ENCODE measurements around the gene CDC42SE2.
"Not testable (repeated sequence)": the region's sequence is repeated elsewhere in the genome, so short reads cannot be mapped to it uniquely, and the experiment has no call there.

Gene CDC42SE2

DNA sequence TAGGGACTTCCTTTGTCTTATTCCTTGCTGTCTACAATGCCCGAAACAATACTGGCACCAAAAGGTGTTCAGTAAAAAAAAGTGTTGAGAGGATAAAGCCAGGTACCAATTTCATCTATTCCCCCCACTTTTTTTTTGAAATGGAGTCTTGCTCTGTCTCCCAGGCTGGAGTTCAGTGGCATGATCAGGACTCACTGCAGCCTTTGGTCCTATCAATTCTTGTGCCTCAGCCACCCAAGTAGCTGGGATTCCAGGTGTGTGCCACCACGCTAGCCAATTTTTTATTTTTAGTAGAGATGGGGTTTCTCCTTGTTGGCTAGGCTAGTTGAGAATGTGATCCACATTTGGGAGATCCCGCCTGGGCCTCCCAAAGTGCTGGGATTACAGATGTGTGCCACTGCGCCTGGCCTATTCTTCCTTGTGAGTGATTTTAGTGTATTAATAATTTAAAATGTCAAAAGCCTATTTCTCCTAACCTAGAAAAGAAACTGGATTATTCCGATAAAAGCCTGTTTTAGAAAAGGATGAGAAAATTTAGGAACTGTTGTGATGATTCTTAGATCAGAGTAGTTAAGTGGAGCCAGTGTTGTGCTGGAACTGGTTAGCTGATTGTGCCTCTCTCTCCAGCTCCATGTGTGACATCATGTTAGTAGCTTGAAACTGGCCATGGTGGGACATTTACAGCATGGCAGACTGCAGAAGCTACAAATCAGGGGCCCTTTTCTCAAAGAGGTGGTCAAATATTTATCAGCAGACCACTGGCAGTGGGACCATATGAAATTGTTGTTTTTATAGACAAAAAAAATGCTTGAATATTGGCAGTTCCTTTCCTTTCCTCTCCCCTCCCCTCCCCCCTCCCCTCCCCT, 14.3 kb downstream of the CDC42SE2 start:
- no peak for DNase-seq (ENCODE audit: low read depth)

GRCh38 chr5:131278741-131279124, 14.9 kb downstream of the CDC42SE2 start:
- DNase-seq (ENCODE audit: low read depth), result not testable (repeated sequence)

DNA sequence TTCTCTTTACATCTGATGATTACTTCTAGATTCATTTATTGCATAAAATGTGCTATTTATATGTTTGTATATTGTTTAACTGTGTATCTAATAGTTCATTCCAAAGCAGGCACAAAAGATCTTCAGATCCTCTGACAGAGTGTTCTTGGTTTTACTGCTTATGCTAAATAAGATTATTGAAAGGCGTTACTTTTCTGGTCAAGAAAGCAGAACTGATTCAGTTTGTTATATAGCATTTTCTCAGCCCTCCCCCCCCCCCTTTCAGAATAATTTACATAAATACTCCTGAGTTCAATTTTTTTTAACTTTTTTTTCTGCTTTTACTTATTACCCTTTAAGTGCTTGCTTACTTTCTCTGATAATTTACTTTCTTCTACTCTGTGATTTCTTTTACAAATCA, 15.4 kb downstream of the CDC42SE2 start:
- DNase-seq (ENCODE audit: low read depth), result no peak

DNA sequence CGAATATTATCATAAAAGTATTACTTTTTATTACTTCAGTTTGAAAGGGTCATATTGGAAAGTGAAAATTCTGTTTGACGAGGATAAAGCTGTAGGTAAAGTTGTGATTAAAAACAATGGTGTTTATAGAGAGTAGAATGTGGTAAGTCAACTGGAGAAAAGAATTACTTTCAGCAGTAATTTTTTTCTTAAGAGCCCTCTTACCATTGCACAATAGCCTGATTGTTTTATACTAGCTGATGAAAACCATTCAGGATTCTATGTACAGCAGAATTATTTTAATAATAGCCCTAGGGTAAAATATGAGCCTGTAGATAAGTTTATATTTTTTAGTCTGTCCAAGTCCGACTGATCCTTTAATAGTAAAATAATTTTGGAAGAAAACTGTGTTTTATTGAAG, 16.6 kb downstream of the CDC42SE2 start:
- no peak for DNase-seq (ENCODE audit: low read depth)

- no peak for DNase-seq (ENCODE audit: low read depth)
Measured at GRCh38 chr5:131281133-131281867, 17.4 kb downstream of the CDC42SE2 start.

DNA sequence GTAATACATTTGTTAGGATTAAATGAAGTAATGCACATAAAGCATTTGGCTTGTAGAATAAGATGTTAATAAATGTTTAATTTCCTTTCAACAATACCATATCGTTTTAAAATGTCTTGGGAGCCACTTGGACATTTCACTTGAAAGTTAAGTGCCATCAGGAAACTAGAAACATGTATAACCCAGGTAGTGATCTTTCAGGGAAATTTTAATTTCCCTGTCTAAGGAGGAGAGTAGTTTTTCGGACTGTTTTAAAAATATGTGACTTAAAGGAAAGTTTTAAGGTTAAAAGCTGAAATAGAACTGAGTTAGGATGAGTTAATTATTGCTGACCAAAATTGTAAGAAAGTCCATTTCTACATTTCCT, 18.0 kb downstream of the CDC42SE2 start:
- DNase-seq (ENCODE audit: low read depth), result no peak

DNA sequence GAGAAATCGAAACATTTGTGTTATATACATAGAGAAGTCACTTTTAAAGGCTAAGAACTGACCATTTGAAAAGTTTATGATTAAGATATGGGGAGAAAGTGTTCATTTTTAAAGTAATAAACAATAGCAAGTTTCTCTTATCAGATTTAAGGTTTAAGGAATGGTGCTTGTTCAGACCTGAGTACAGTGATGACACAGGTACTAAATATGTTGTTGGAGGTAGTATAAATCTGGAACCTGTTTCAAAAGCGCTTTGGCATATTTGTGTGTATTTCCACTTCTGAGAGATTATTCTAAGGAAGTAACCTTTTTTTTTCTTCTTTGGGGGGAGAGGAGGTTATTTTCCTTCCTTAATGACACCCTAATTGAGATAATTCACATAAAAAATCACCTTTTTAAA, 18.4 kb downstream of the CDC42SE2 start:
- DNase-seq (ENCODE audit: low read depth), result no peak

GRCh38 chr5:131285703-131286399, 22.0 kb downstream of the CDC42SE2 start:
- no peak for DNase-seq (ENCODE audit: low read depth)

GRCh38 chr5:131286400-131286715, 22.5 kb downstream of the CDC42SE2 start:
- DNase-seq (ENCODE audit: low read depth), result no peak

- DNase-seq (ENCODE audit: low read depth), result no peak
Measured at GRCh38 chr5:131288328-131288727, 24.5 kb downstream of the CDC42SE2 start.

DNA sequence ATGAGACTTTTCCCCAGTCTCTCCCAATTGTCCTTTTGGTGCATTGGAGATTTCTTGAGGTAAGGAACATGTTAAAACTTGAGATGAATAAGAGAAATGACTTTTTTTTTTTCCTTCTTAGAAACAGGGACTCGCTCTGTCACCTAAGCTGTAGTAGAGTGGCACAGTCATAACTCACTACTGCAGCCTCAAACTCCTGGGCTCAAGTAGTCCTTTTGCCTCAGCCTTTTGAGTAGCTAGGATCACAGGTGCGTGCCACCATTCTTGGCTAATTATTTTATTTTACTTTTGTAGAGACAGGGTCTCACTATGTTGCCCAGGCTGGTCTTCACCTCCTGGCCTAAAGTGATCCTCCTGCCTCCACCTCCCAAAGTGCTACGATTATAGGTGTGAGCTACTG, 25.9 kb downstream of the CDC42SE2 start:
- DNase-seq (ENCODE audit: low read depth), result no peak

GRCh38 chr5:131296213-131296672, 32.4 kb downstream of the CDC42SE2 start:
- no peak for DNase-seq (ENCODE audit: low read depth)

- DNase-seq (ENCODE audit: low read depth), result no peak
Measured at GRCh38 chr5:131297886-131298285, 34.0 kb downstream of the CDC42SE2 start.

DNA sequence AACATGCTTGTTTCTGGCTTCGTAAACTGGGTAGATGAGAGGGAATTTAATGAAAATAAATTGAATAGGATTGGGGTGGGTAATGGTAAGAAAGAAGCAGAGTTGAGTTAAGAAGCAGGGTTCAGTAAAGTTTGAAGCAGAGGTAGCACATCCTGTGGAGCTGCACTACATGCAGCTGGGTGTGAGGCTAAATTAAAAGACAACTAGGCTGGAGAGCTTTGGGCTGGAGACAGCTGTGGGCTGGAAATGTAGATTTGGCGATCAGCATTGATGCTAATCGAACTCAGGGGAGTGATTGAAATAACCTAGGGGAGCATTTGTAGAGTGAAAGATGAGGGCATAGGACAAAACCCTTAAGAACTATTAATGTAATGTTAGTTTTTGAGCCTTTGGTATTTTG, 35.6 kb downstream of the CDC42SE2 start:
- no peak for DNase-seq (ENCODE audit: low read depth)

GRCh38 chr5:131302506-131302905, 38.7 kb downstream of the CDC42SE2 start:
- no peak for DNase-seq (ENCODE audit: low read depth)

DNA sequence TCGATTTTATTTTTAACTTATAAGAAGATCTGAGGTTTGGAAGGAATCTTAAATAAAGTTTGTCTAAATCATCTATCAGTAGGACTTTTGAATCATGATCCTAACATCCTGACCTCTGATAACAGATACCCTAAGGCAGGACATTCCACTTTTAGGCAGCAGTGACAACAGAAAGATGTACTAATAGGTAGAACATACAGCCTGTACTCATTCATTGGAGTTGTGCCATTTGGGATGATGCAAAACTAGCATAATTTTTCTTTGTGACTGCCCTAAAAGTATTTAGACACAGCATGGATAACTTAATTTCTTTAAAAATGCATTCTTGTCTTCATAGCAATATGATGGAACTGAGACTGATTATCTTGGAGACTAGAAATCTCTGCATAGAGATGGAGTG, 39.7 kb downstream of the CDC42SE2 start:
- no peak for DNase-seq (ENCODE audit: low read depth)

DNA sequence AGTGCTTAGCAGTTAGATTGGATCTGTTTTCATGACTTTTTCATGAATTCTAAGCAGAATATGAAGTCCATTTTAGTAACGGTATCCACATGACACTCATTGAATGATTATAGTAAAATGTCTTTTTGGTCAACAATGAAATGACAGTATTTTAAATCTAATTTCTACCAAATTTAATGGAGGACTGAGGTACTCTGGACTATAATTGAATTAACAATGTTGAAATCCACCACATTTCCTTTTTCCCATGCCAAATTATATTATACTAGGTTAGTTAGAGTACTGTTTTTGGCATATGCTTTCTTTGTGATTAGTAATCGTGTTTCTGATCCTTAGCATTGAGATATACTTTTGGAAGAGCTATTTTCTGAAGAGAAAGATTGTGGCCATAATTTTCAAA, 40.6 kb downstream of the CDC42SE2 start:
- no peak for DNase-seq (ENCODE audit: low read depth)

- no peak for DNase-seq (ENCODE audit: low read depth)
Measured at GRCh38 chr5:131305138-131305689, 41.4 kb downstream of the CDC42SE2 start.

DNA sequence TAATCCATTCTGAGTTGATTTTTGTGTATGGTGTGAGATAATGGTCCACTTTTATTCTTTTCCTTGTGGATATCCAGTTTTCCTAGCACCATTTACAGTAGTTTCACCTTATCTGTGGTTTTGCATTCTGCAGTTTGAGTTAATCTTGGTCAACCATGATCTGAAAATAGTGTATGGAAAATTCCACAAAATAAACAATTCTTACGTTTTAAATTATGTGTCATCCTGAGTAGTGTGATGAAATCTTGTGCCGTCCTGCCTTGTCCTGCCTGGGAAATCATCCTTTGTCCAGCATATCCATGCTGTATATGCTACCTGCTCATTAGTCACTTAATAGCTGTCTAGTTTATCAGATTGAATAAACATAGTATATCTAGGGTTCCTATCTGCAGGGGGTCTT, 42.1 kb downstream of the CDC42SE2 start:
- no peak for DNase-seq (ENCODE audit: low read depth)

GRCh38 chr5:131312235-131312772, 48.5 kb downstream of the CDC42SE2 start:
- not testable (repeated sequence) for DNase-seq (ENCODE audit: low read depth)

- DNase-seq (ENCODE audit: low read depth), result no peak
Measured at GRCh38 chr5:131316026-131316425, 52.2 kb downstream of the CDC42SE2 start.

DNA sequence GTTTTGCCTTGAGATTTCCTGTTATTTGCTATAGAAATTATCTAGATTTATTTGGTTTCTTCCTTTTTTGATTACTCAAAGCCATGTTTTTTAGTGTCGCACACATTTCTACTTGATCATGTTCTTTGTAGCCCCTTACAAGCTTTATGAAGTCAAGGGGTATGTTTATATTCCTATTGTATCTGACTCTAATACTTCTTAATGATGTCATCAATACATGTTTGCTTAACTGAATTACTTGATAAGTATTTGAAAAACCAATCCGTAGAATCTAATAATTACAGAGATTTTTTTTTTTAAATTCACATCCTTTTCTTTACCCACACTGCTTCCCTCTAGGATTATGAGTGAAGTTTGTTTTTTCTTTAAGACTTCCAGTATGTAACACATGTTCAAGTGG, 53.0 kb downstream of the CDC42SE2 start:
- DNase-seq (ENCODE audit: low read depth), result no peak

Data from stimulated activated CD8-positive, alpha-beta memory T cell treated with anti-CD3 and anti-CD28 coated beads, Interleukin-15, amount 100 ng/mL, for 1 hour (primary cell).